AG04450 (cell line): Measurements from ENCODE around the gene TAMM41. TPM values are rescaled to one million over a fixed set of nuclear protein-coding genes. Genes with fewer than 3 reads are reported as not detected.
"Not testable (repeated sequence)": the region's sequence is repeated elsewhere in the genome, so short reads cannot be mapped to it uniquely, and the experiment has no call there.

Experiments used
- CTCF ChIA-PET: fragments of 300-600, 350-600 bp; formaldehyde crosslinking; extraction: SDS; loops from one replicate; lab custom pipeline; 2022; ENCODE audit warnings: antibody characterized with exemption, inconsistent platforms; lab: Charles Lee
- POLR2A ChIA-PET: fragments of 350-600 bp; formaldehyde crosslinking; extraction: SDS; loops from one replicate; lab custom pipeline; 2021; ENCODE audit warnings: antibody characterized with exemption, inconsistent platforms; lab: Yijun Ruan, JAX
- DNase-seq: peaks from one replicate; pipeline ENCODE4 v3.0.0-alpha.2; 2011; ENCODE audit warnings: low read depth, low spot score
- H3K27ac ChIP-seq: one replicate; pipeline ENCODE4 v1.5.1; 2012; ENCODE audit warnings: low read depth, low read length, control low read depth
- H3K27me3 ChIP-seq: one replicate; pipeline ENCODE4 v1.6.0; 2012; ENCODE audit warnings: low read length; ENCODE audit not compliant: control insufficient read depth, insufficient read depth
- H3K4me3 ChIP-seq: 2 replicates; pipeline ENCODE4 v1.5.1; 2011; ENCODE audit warnings: mild to moderate bottlenecking, low read depth, low read length, control low read depth
- H3K9me3 ChIP-seq: 2 replicates; pipeline ENCODE4 v1.5.1; 2012; ENCODE audit warnings: low read length; ENCODE audit not compliant: control insufficient read depth, insufficient read depth
- polyA plus RNA-seq: library from polyadenylated mRNA; depleted of rRNA; stranded (reverse); fragments of >200 nt; gene quantifications from 2 replicates; pipeline ENCODE4 v1.2.3, GENCODE V29; 2011
- TF ChIP-seq, protein P1 (sequence below): IDR thresholded peaks from 2 replicates; pipeline ENCODE4 v1.5.1; 2011; ENCODE audit warnings: low read depth, low read length, control low read depth, inconsistent platforms

TAMM41 gene
- polyA plus RNA-seq, 1 experiment, result 12.7 TPM

DNA sequence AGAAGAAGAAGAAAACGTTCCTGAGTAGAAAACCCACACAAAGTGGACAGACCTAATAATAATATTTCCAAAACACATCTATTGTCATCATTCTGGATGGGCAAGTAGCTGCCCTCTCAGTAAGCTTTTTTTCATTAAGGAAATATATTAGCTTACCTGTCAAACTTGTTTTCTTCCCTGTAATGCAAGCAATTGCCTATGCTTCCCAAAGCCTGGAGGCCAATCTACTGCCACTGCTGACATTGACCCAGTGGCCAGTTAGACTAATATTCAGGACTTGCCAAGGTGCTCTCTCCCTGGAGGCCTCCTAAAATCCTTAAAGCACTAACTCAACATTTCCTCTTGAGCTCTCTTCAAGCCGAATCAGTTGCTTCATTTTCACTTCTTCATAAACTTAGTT lies 86.7 kb downstream of the TAMM41 start:
- TF ChIP-seq, protein P1, sequence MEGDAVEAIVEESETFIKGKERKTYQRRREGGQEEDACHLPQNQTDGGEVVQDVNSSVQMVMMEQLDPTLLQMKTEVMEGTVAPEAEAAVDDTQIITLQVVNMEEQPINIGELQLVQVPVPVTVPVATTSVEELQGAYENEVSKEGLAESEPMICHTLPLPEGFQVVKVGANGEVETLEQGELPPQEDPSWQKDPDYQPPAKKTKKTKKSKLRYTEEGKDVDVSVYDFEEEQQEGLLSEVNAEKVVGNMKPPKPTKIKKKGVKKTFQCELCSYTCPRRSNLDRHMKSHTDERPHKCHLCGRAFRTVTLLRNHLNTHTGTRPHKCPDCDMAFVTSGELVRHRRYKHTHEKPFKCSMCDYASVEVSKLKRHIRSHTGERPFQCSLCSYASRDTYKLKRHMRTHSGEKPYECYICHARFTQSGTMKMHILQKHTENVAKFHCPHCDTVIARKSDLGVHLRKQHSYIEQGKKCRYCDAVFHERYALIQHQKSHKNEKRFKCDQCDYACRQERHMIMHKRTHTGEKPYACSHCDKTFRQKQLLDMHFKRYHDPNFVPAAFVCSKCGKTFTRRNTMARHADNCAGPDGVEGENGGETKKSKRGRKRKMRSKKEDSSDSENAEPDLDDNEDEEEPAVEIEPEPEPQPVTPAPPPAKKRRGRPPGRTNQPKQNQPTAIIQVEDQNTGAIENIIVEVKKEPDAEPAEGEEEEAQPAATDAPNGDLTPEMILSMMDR, result no peak
- H3K27me3 ChIP-seq, result peaks cover 30% of the 10 kb centered on the region
- H3K27ac ChIP-seq, result no peak overlapping the region
- DNase-seq, result no peak
- H3K4me3 ChIP-seq, result no peak overlapping the region
- H3K9me3 ChIP-seq, result no peaks in the 10 kb centered on the region
- ChIA-PET POLR2A (no interaction called here), CTCF (no interaction called here)

DNA sequence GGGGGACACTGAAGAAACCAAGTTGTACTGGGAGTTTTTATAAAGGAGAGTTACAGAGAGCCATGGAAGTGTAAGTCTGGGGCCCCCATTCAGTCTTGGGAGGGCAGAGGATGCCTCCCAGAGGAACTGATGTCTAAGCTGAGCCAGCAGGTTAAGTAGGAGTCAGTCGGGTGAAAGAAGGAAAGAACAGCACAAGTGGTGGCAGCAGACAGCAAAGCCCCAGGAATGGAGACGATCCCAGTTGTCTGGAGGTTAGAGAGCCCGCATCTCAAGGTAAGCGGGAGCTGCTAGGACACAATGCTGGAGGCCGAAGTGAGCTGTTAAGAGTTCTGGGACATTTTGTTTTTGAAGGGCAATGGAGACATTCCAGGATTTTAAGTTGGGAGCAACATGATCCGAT lies 88.8 kb downstream of the TAMM41 start:
- CTCF ChIA-PET, result no interaction called here
- DNase-seq, result no peak

DNA sequence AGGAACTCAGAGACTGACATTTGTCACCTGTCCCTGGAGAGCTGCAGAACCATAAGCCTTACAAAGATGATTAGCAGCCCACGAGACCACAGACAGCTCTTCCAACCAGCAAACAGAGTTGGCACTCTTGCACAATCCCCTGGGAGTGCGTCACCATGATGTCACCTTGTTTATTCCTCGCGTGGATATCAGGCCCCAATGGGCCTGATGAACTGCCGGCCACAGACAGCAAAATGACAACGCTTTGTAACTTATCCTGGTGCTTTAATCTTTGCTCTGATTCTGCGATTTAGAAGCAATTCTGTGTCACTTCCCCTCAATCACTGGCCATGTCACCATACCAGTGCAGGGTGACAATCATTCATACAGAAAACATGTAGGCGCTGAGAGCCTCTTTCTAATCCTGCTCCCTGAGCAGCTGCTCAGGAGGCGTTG lies 89.2 kb downstream of the TAMM41 start:
- TF ChIP-seq, protein P1, result no peak
- no peak overlapping the region for H3K27ac ChIP-seq
- CTCF ChIA-PET, result interaction anchor here (1.2 kb wide), 1 partner anchor 47 kb away, joined by 3 read pairs; no protein-coding TSS in a partner anchor
- peaks cover 31% of the 10 kb centered on the region for H3K27me3 ChIP-seq
- no peak overlapping the region for H3K4me3 ChIP-seq
- POLR2A ChIA-PET, result no interaction called here
- DNase-seq, result peak; percentile 16
- H3K9me3 ChIP-seq, result no peaks in the 10 kb centered on the region

More for the DNA sequence above, 88.8 kb downstream of the TAMM41 start:
- POLR2A ChIA-PET, result no interaction called here
- Histone ChIP-seq H3K9me3 (no peaks in the 10 kb centered on the region), H3K27me3 (peaks cover 33% of the 10 kb centered on the region), H3K27ac (no peak overlapping the region), H3K4me3 (no peak overlapping the region)
- TF ChIP-seq, protein P1, result no peak

DNA sequence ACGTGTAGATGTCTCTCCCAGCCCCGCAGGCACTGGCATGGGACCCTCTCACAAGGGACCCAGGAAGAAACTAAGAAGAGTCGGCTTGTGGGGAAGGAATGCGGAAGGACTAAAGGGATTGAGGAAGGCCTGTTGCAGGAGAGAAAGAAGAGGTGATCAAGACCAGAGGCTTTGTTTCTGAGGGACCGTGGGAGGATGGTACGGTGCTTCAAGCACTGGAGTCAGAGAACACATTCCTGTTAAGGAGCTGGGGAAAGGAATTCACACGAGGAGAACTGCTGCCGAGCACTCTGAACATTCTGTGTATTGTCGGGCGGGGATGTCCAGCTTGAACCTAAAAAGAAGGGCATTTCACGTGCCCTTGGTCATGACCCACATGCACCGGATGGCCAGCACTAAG lies 91.4 kb downstream of the TAMM41 start:
- TF ChIP-seq, protein P1, result no peak
- H3K27ac ChIP-seq, result no peak overlapping the region
- H3K27me3 ChIP-seq, result peaks cover 35% of the 10 kb centered on the region
- CTCF ChIA-PET, result no interaction called here
- H3K4me3 ChIP-seq, result no peak overlapping the region
- POLR2A ChIA-PET, result no interaction called here
- no peaks in the 10 kb centered on the region for H3K9me3 ChIP-seq
- DNase-seq, result no peak

DNA sequence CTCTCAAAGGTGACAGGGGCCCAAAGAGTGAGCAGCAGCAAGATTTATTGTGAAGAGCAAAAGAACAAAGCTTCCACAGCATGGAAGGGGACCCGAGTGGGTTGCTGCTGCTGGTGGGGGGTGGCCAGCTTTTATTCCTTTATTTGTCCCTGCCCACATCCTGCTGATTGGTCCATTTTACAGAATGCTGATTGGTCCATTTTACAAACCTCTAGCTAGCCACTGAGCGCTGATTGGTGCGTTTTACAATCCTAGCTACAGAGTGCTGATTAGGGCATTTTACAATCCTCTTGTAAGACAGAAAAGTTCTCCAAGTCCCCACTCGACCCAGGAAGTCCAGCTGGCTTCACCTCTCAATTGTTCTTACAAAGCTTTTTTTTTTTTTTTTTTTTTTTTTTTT lies 94.4 kb downstream of the TAMM41 start:
- POLR2A ChIA-PET, result not testable (repeated sequence)
- CTCF ChIA-PET, result interaction anchor here (1.3 kb wide), 1 partner anchor 13 kb away, joined by 3 read pairs; no protein-coding TSS in a partner anchor

DNA sequence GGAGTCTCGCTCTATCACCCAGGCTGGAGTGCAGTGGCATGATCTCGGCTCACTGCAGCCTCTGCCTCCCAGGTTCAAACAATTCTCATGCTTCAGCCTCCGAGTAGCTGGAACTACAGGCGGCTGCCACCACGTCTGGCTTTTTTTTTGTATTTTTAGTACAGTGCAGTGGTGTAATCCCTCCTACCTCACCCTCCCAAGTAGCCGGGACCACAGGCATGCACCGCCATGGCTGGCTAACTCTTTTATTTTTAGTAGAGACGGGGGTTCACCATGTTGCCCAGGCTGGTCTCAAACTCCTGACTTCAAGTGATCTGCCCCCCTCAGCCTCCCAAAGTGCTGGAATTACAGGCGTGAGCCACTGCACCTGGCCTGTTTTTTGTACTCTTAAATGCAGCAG lies 98.4 kb downstream of the TAMM41 start:
- CTCF ChIA-PET, result interaction anchor here (0.6 kb wide), 1 partner anchor 57 kb away, joined by 3 read pairs; no protein-coding TSS in a partner anchor
- POLR2A ChIA-PET, result interaction anchor here (0.7 kb wide), 1 partner anchor 17 kb away, joined by 10 read pairs; no protein-coding TSS in a partner anchor

More for the DNA sequence above, 94.4 kb downstream of the TAMM41 start:
- not testable (repeated sequence) for H3K27ac ChIP-seq, H3K4me3 ChIP-seq, H3K9me3 ChIP-seq, DNase-seq
- peaks cover 25% of the 10 kb centered on the region for H3K27me3 ChIP-seq

More for the DNA sequence above, 98.4 kb downstream of the TAMM41 start:
- not testable (repeated sequence) for H3K27ac ChIP-seq, H3K9me3 ChIP-seq, DNase-seq, H3K4me3 ChIP-seq
- H3K27me3 ChIP-seq, result peaks cover 14% of the 10 kb centered on the region
